Measurements from ENCODE around the gene TANGO2. TPM values are rescaled to one million over a fixed set of nuclear protein-coding genes. Genes with fewer than 3 reads are reported as not detected.
A peak's percentile ranks its signal among the peaks of the same experiment; 100 is the strongest.

Gene TANGO2
- total RNA-seq, 4 donors from 2014 or later, result 31.7 to 56.7 (median 39.0) TPM

GRCh38 chr22:19980766-19981165, 40.1 kb upstream of the TANGO2 start:
- peaks cover 0 to 34% (median 11%) of the 10 kb centered on the region in 4 donors for H3K4me1 ChIP-seq
- no peak for DNase-seq (ENCODE audit: low spot score in 2 of 2)
- H3K27ac ChIP-seq, result no peak overlapping the region
- no peaks in the 10 kb centered on the region for H3K27me3 ChIP-seq
- TF ChIP-seq CTCF (IDR thresholded peaks at IDR 0.05), result no peak
- no peak for TF ChIP-seq POLR2A (IDR thresholded peaks at IDR 0.05)
- no peak for TF ChIP-seq EP300 (IDR thresholded peaks at IDR 0.05)
- WGBS, 2 donors, result 83 to 95% methylated on average over 6 to 7 of the region's 7 CpGs
- H3K36me3 ChIP-seq, result peaks cover 0 to 64% (median 0%) of the 10 kb centered on the region in 3 donors
- no peaks in the 10 kb centered on the region for H3K9me3 ChIP-seq
- H3K4me3 ChIP-seq, result no peak overlapping the region

- Histone ChIP-seq H3K36me3 (peaks cover 0 to 61% (median 0%) of the 10 kb centered on the region in 3 donors), H3K27me3 (no peaks in the 10 kb centered on the region), H3K4me3 (no peak overlapping the region), H3K4me1 (peaks cover 0 to 40% (median 17%) of the 10 kb centered on the region in 4 donors), H3K27ac (no peak overlapping the region), H3K9me3 (no peaks in the 10 kb centered on the region)
- no peak for TF ChIP-seq CTCF (IDR thresholded peaks at IDR 0.05)
- TF ChIP-seq POLR2A (IDR thresholded peaks at IDR 0.05), result no peak
- no peak for TF ChIP-seq EP300 (IDR thresholded peaks at IDR 0.05)
- DNase-seq (ENCODE audit: low spot score in 2 of 2), result no peak
- 83 to 84% methylated on average over 28 to 30 of the region's 33 CpGs for WGBS, 2 donors
These were observed 39.5 kb upstream of the TANGO2 start for GRCh38 chr22:19981171-19981960.

- Histone ChIP-seq H3K4me3 (no peak overlapping the region), H3K36me3 (peaks cover 0 to 52% (median 0%) of the 10 kb centered on the region in 3 donors), H3K4me1 (peaks cover 0 to 45% (median 18%) of the 10 kb centered on the region in 4 donors), H3K27ac (peak overlapping the region in 2 of 4 donors; percentile 62 to 93), H3K27me3 (no peaks in the 10 kb centered on the region), H3K9me3 (no peaks in the 10 kb centered on the region)
- DNase-seq (ENCODE audit: low spot score in 2 of 2), result no peak
- TF ChIP-seq CTCF (IDR thresholded peaks at IDR 0.05) (no peak), POLR2A (IDR thresholded peaks at IDR 0.05) (no peak), EP300 (IDR thresholded peaks at IDR 0.05) (no peak)
- 87 to 93% methylated on average over 16 of the region's 16 CpGs for WGBS, 2 donors
These were observed 38.7 kb upstream of the TANGO2 start for GRCh38 chr22:19981961-19982920.

GRCh38 chr22:19982991-19983578, 37.8 kb upstream of the TANGO2 start:
- Histone ChIP-seq H3K4me3 (no peak overlapping the region), H3K36me3 (peaks cover 0 to 44% (median 0%) of the 10 kb centered on the region in 3 donors), H3K9me3 (no peaks in the 10 kb centered on the region), H3K4me1 (peaks cover 0 to 54% (median 18%) of the 10 kb centered on the region in 4 donors), H3K27me3 (no peaks in the 10 kb centered on the region), H3K27ac (peak overlapping the region in 2 of 4 donors; percentile 62 to 93)
- DNase-seq (ENCODE audit: low spot score in 2 of 2), result no peak
- no peak for TF ChIP-seq CTCF (IDR thresholded peaks at IDR 0.05)
- TF ChIP-seq EP300 (IDR thresholded peaks at IDR 0.05), result no peak
- TF ChIP-seq POLR2A (IDR thresholded peaks at IDR 0.05), result no peak
- 42 to 64% methylated on average over 2 to 4 of the region's 8 CpGs for WGBS, 2 donors
